IMR-90 (cell line): Measurements from ENCODE around the gene C18orf32. TPM values are rescaled to one million over a fixed set of nuclear protein-coding genes. Genes with fewer than 3 reads are reported as not detected.

Source experiments
- ATAC-seq: fragments of 200-7000 bp; cut with Tn5 transposase; 2 replicates; pipeline ENCODE4 v1.9.1; 2020; ENCODE audit warnings: low read depth, mild to moderate bottlenecking, moderate library complexity
- BruUV-seq: library from RNA; stranded (reverse); fragments of 400-500 nt; replicated peaks from 2 replicates; lab custom pipeline; 2021; lab: Mats Ljungman, UMichigan
- CTCF ChIA-PET: fragments of 300-600 bp; formaldehyde crosslinking; extraction: SDS; loops from one replicate; lab custom pipeline; 2021; ENCODE audit warnings: antibody characterized with exemption; lab: Yijun Ruan, JAX
- POLR2A ChIA-PET: fragments of 300-600 bp; sonication (Branson Sonifier 250); formaldehyde crosslinking; loops from one replicate; lab custom pipeline; 2022; ENCODE audit warnings: antibody characterized with exemption; ENCODE audit not compliant: unreplicated experiment; lab: Charles Lee
- DNase-seq: peaks from one replicate; pipeline ENCODE4 v3.0.0; 2013
- H2AFZ ChIP-seq: replicated peaks from 2 replicates; pipeline ENCODE3; 2013; ENCODE audit warnings: low read length, mild to moderate bottlenecking; ENCODE audit not compliant: poor library complexity
- H2AK5ac ChIP-seq: 2 replicates; pipeline ENCODE4 v1.6.1; 2013; ENCODE audit warnings: low read depth, low read length, inconsistent platforms
- H2AK9ac ChIP-seq: replicated peaks from 2 replicates; pipeline ENCODE3; 2013; ENCODE audit warnings: mild to moderate bottlenecking, low read depth, low read length, moderate library complexity; ENCODE audit not compliant: poor library complexity
- H2BK120ac ChIP-seq: 2 replicates; pipeline ENCODE4 v1.6.1; 2013; ENCODE audit warnings: low read depth, low read length, inconsistent platforms
- H2BK15ac ChIP-seq: 3 replicates; pipeline ENCODE4 v1.6.1; 2013; ENCODE audit warnings: low read depth, low read length, inconsistent platforms
- H2BK20ac ChIP-seq: 2 replicates; pipeline ENCODE4 v1.6.1; 2013; ENCODE audit warnings: low read depth, mild to moderate bottlenecking, inconsistent platforms, low read length, moderate library complexity
- H2BK5ac ChIP-seq: 2 replicates; pipeline ENCODE4 v1.6.1; 2013; ENCODE audit warnings: mild to moderate bottlenecking, low read depth, low read length, inconsistent platforms; ENCODE audit not compliant: poor library complexity, severe bottlenecking
- H3K14ac ChIP-seq: replicated peaks from 2 replicates; pipeline ENCODE4 v1.6.1; 2013; ENCODE audit warnings: low read depth, low read length, inconsistent platforms
- H3K18ac ChIP-seq: 2 replicates; pipeline ENCODE4 v1.6.1; 2013; ENCODE audit warnings: low read depth, low read length, control low read depth
- H3K23ac ChIP-seq: 2 replicates; pipeline ENCODE4 v1.6.1; 2013; ENCODE audit warnings: low read depth, low read length, inconsistent platforms
- H3K27ac ChIP-seq: 2 replicates; pipeline ENCODE4 v1.5.1; 2013; ENCODE audit warnings: mild to moderate bottlenecking, control low read depth, low read length; ENCODE audit not compliant: insufficient read depth
- H3K27me3 ChIP-seq: 2 replicates; pipeline ENCODE4 v1.6.1; 2013; ENCODE audit warnings: low read length; ENCODE audit not compliant: control insufficient read depth, insufficient read depth
- H3K36me3 ChIP-seq: 2 replicates; pipeline ENCODE4 v1.6.1; 2013; ENCODE audit warnings: low read length, mixed read lengths; ENCODE audit not compliant: control insufficient read depth, insufficient read depth
- H3K4ac ChIP-seq: 2 replicates; pipeline ENCODE4 v1.6.1; 2013; ENCODE audit warnings: low read depth, low read length, inconsistent platforms
- H3K4me1 ChIP-seq: 2 replicates; pipeline ENCODE4 v1.6.1; 2013; ENCODE audit warnings: low read length, mixed read lengths; ENCODE audit not compliant: control insufficient read depth, insufficient read depth
- H3K4me2 ChIP-seq: 2 replicates; pipeline ENCODE4 v1.6.1; 2013; ENCODE audit warnings: low read depth, mild to moderate bottlenecking, control low read depth, low read length, moderate library complexity
- H3K4me3 ChIP-seq: 2 replicates; pipeline ENCODE4 v1.5.1; 2013; ENCODE audit warnings: low read depth, mild to moderate bottlenecking, control low read depth, low read length, moderate library complexity; ENCODE audit not compliant: insufficient read depth
- H3K56ac ChIP-seq: 2 replicates; pipeline ENCODE4 v1.6.1; 2013; ENCODE audit warnings: low read length, inconsistent platforms; ENCODE audit not compliant: insufficient read depth; ENCODE audit errors: extremely low read depth
- H3K79me1 ChIP-seq, 2 experiments: 2 replicates each; pipeline ENCODE4 v1.6.1; 2013; ENCODE audit warnings: low read length in 2 of 2, inconsistent platforms in 1 of 2, low read depth in 1 of 2
- H3K9ac ChIP-seq: 2 replicates; pipeline ENCODE4 v1.6.1; 2013; ENCODE audit warnings: low read depth, low read length, control low read depth
- H3K9me1 ChIP-seq: 2 replicates; pipeline ENCODE4 v1.6.1; 2013; ENCODE audit warnings: low read length, inconsistent platforms; ENCODE audit not compliant: insufficient read depth
- H3K9me3 ChIP-seq: 2 replicates; pipeline ENCODE4 v1.6.1; 2013; ENCODE audit warnings: low read length; ENCODE audit not compliant: control insufficient read depth, insufficient read depth
- H4K20me1 ChIP-seq: 2 replicates; pipeline ENCODE4 v1.6.1; 2013; ENCODE audit warnings: low read length, inconsistent platforms; ENCODE audit not compliant: insufficient read depth
- H4K5ac ChIP-seq: 2 replicates; pipeline ENCODE4 v1.6.1; 2013; ENCODE audit warnings: mild to moderate bottlenecking, low read depth, low read length, control low read depth
- H4K8ac ChIP-seq, 2 experiments: 2 replicates each; pipeline ENCODE4 v1.6.1; 2013; ENCODE audit warnings: low read depth in 2 of 2, low read length in 2 of 2, control low read depth in 1 of 2, inconsistent platforms in 1 of 2
- H4K91ac ChIP-seq: 2 replicates; pipeline ENCODE4 v1.6.1; 2013; ENCODE audit warnings: low read depth, low read length, inconsistent platforms; ENCODE audit not compliant: insufficient read depth
- BHLHE40 ChIP-seq: fragments of 150-350 bp; IDR thresholded peaks from 2 replicates; pipeline ENCODE4 v1.6.1; 2016; ENCODE audit warnings: mild to moderate bottlenecking, low read depth, low read length
- RFX5 ChIP-seq: IDR thresholded peaks from 2 replicates; pipeline ENCODE4 v1.8.0; 2012; ENCODE audit warnings: low read depth, mild to moderate bottlenecking, low read length, moderate library complexity
- WGBS, 2 experiments: methylation state at CpG; one replicate each; pipeline versions ENCODE4 v1.1.5 to v1.1.7; 2013; ENCODE audit warnings: missing lambda C conversion rate in 2 of 2; ENCODE audit not compliant: insufficient read length in 1 of 2; ENCODE audit errors: extremely low coverage in 2 of 2; 5-methylcytosine and 5-hydroxymethylcytosine counted together
- dilution Hi-C: fragments of 300-500 bp; cut with HindIII; formaldehyde crosslinking; loops from one replicate; pipeline ENCODE4 v1.14.3; 2018; ENCODE audit warnings: low sequenced_read_pairs; ENCODE audit not compliant: unreplicated experiment
- in situ Hi-C: fragments of 300-500 bp; cut with MboI; formaldehyde crosslinking; loops from 3 replicates; pipeline ENCODE4 v1.14.3; 2019; ENCODE audit warnings: low sequenced_read_pairs, inconsistent platforms, mixed read lengths
- intact Hi-C: fragments of 100-400 bp; cut with micrococcal nuclease; formaldehyde crosslinking; loops from 2 replicates; pipeline ENCODE4 v1.10.0; 2022
- polyA plus RNA-seq, 3 experiments: library from polyadenylated mRNA; depleted of rRNA; stranded (reverse); fragments of >200 nt; gene quantifications; 2 replicates each; pipeline ENCODE4 v1.2.3, GENCODE V29; 2012; ENCODE audit warnings: low replicate concordance in 1 of 3
- total RNA-seq: library from RNA; depleted of rRNA; stranded (reverse); fragments of >200 nt; gene quantifications from 2 replicates; pipeline ENCODE4 v1.2.3, GENCODE V29; 2012

The C18orf32 gene
- total and polyA plus RNA-seq, 2 of the 4 experiments (the other 2 are of a cell fraction), result 3.6 to 21.4 TPM

DNA sequence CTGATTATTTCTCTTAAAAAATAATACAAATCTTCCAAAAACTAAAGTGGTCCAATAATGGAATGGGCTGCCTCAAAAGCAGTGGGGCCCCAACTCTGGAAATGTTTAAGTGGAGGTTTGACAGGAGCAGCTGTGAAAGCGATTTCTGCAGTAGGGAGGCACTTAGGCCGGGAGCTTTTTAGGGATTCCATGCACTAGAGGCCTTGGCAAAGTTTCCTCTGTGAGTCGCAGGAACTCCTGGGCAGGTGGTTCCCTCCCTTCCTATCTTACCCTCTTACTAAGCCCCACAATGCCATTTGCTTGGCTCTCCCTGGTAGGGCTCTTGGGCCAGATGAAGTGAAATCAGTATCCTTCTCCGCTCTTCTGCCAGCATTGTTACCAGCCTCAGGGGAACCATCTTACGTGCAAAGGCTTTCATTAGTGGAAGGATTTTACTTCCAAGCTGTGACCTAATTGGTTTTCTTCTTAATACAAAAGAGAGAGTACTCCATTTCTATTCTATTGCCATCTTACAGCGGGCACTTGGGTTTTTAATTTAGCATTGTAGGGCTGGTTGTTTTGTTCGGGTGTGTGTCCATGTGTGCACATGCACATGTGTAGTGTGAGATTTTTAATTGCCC, 34.3 kb upstream of the C18orf32 start:
- Histone ChIP-seq H3K18ac (no peak overlapping the region), H4K20me1 (no peaks in the 10 kb centered on the region), H3K56ac (no peak overlapping the region), H3K4me2 (no peak overlapping the region), H2AK5ac (no peak overlapping the region), H3K9me1 (no peaks in the 10 kb centered on the region), H4K91ac (no peak overlapping the region), H3K4ac (no peak overlapping the region), H2AFZ (no peak overlapping the region), H3K14ac (no peak overlapping the region), H4K5ac (no peak overlapping the region), H3K23ac (no peak overlapping the region), H2AK9ac (no peak overlapping the region), H3K9me3 (no peaks in the 10 kb centered on the region), H3K9ac (no peak overlapping the region), H2BK120ac (no peak overlapping the region), H2BK20ac (no peak overlapping the region), H3K27ac (no peak overlapping the region), H3K4me3 (no peak overlapping the region), H3K79me1 (no peaks in the 10 kb centered on the region), H2BK15ac (no peak overlapping the region), H4K8ac (no peak overlapping the region), H3K36me3 (no peaks in the 10 kb centered on the region), H3K27me3 (peaks cover 14% of the 10 kb centered on the region), H2BK5ac (no peak overlapping the region), H3K4me1 (no peaks in the 10 kb centered on the region)
- intact Hi-C loops, result no loop called here
- CTCF ChIA-PET, result interaction anchor here (0.7 kb wide), 1 partner anchor 17 kb away, joined by 3 read pairs; no protein-coding TSS in a partner anchor
- TF ChIP-seq BHLHE40 (no peak), RFX5 (no peak)
- ATAC-seq (no peak), DNase-seq (no peak)
- no TSS peak for BruUV-seq
- POLR2A ChIA-PET, result no interaction called here
- in situ Hi-C loops, result loop anchor here (25.0 kb wide), 1 partner anchor 666 kb away; the partner anchor contains the start of gene MYO5B
- dilution Hi-C loops, result no loop called here
- WGBS, 2 experiments, result no CpG with 5 or more reads among the region's 7 CpGs
